NCI-H2196 (cell line): ENCODE results near the gene SLFNL1.

Experiments
- DNase-seq: peaks from one replicate; lab custom pipeline; 2025; ENCODE audit not compliant: unreplicated experiment; lab: John Stamatoyannopoulos, UW

Gene SLFNL1

DNA sequence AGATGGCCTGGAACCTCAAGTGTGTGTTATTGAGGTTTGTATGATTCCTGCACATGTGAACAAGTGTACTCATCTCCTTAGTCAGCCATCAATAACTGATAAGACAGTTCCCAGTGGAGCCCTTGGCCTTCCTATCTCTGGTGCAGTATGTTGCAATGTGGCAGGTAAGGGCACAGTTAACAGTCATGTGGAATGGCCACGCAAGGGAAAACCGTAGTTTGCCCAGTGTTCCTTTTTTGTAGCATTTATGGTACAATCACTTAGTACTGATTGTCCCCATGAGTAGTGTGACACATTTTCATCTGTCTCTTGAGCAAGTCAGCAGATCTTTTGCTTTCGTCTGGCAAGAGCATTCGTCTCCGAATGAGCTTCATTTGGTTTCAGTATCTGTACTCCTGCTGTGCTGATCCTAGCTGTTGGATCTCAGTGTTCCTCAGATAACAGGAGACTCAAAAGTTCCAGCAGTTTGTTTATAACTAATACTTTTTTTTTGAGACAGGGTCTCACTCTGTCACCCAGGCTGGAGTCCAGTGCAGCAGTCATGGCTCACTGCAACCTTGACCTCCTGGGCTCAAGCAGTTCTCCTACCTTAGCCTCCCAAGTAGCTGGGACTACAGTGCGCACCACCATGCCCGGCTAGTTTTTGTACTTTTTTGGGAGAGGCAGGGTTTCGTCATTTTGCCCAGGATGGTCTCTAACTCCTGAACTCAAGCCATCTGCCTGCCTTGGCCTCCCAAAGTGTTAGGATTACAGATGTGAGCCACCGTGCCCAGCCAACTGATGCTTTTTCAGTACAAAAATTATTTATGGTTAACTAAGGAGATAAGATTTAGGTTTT, 33.9 kb downstream of the SLFNL1 start:
- DNase-seq, result no peak

DNA sequence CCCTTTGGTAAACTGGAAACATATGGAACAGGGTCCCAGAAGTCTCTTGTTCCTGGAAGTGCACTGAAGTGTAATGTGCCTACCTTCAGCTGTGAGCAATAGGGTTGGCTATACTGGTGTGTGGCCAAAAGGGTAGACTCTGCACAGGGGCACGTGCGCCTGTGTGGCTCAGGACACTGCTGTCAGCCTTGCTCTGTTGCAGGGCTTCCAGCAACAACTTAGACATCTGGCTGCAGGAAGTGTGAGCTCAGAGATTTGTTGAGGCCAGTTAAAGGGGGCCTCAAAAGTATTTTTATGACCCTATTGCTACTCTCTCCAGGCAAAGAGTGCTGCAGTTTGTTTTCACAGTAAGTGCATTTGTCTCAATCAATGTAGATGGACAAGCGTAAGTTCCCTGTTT, 34.6 kb downstream of the SLFNL1 start:
- DNase-seq, result no peak

DNA sequence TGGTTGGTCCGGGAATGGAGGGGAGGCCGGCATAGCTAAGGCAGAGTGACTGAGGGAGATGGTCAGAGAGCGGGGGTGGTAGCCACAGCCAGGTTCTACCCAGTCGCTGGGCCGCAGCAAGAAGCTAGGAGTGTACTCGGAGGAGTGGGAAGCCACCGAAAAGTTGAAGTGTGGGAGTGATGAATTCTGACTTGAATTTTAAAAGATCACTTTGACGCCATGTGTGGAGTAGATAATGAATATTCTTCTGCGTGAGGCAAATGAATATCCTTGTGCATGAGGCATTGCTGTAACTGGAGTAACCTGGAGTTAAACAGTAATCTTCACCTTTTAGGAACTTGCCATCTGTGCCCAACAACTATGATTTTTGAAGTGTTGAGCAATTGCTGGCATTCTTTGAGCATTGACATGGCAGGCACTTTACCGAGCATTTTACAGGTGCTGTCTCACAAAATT, 35.2 kb downstream of the SLFNL1 start:
- DNase-seq, result no peak

DNA sequence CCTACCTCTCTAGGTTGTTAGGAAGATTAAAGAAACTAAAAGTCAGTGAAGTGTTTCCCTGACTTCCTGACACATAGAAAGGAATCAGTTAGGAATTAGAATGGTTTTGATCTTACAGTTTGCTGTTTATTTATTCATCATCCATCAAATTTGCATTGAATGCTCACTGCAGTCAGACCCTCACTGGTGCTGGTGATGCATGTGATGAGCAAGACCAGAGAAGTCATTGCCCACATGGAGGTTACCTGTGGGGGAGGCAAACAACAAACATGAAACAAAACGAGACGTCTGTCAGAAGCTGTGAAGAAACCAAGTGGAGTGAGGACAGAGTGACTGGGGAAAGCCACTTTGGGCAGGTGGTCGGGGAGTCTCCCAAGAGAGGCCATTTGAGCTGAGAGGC, 35.6 kb downstream of the SLFNL1 start:
- no peak for DNase-seq

DNA sequence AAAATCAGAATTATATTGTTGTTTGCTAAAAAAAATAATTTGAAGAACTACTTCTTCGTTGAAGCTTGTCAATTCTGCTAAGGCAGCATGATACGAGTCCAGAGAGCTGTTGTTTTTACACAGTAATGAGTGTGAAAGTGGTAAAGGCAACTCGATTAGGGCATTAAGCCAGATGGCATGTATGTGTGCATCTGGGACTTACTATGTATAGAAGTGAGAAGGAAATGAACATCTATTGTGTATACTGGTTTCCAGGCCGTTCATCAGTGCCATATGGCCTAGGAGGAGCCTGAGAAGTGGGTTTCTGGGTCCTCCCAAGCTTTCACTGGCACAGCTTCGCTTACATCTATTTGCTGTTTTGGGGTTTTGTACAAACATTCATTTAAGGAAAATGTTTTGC, 36.4 kb downstream of the SLFNL1 start:
- no peak for DNase-seq

DNA sequence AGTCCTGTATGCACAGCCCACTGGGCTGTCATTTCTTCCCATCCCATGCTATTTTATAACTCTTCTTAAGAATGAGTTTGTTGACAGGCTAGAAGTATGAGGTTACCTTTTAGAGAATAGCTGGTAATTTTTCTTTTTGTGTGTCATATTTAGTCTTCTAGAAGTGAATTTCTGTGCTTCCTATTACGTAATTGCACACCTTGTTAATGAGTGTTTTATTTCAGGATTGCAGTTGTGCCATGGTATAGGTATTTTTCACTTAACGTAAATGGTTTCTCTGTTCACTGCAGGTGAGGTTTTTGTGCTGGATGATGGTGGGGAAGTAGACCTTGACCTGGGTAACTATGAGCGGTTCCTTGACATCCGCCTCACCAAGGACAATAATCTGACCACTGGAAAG, 37.0 kb downstream of the SLFNL1 start:
- DNase-seq, result no peak

DNA sequence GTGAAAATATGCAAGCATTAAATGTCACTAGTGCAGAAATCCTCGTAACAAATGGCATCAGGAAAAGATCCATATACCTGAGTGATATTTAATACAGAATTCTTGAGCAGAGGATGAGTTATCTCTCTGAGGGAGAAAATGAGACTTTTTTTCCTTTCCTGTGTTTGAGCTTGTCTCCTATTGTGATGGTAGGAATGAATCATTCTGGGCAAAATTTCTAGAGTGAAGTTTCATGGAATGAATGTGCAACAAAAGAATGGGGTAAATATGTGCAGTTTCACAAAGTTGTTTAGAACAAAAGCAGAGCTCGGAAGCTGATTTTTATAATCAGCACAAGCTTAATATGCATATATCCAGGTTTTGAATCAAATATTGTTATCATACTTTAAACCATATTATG, 37.5 kb downstream of the SLFNL1 start:
- no peak for DNase-seq

DNA sequence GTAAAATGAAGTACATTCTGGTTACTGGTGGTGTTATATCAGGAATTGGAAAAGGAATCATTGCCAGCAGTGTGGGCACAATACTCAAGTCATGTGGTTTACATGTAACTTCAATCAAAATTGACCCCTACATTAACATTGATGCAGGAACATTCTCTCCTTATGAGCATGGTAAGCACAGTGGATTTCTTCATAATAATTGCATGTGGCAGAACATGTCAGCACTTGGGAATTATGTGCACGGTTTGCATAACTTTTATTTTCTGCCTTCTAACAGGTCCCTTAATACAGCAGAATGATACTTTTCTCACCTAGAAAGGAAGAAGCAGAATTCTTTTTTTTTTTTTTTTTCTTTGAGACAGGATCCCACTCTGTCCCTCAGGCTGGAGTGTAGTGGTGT, 38.2 kb downstream of the SLFNL1 start:
- DNase-seq, result no peak

DNA sequence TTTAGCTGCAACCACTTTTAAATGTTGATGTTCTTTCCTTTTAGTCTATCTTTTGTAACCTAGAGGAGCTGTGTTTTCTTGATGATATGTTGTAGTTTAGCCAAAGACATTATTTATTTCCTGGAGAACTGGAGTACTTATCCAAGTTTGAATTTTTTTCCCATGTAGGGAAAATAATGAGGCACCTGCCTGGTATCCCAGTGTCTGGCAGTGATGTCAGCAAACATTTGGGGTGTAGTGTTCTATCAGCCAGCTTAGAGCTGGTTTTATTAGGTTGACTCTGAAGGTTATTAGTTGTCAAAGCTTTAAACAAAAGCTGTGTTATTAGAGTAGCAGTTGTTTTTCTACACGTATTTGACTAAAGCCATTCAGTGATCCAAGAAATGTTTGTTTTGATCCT, 38.8 kb downstream of the SLFNL1 start:
- no peak for DNase-seq

DNA sequence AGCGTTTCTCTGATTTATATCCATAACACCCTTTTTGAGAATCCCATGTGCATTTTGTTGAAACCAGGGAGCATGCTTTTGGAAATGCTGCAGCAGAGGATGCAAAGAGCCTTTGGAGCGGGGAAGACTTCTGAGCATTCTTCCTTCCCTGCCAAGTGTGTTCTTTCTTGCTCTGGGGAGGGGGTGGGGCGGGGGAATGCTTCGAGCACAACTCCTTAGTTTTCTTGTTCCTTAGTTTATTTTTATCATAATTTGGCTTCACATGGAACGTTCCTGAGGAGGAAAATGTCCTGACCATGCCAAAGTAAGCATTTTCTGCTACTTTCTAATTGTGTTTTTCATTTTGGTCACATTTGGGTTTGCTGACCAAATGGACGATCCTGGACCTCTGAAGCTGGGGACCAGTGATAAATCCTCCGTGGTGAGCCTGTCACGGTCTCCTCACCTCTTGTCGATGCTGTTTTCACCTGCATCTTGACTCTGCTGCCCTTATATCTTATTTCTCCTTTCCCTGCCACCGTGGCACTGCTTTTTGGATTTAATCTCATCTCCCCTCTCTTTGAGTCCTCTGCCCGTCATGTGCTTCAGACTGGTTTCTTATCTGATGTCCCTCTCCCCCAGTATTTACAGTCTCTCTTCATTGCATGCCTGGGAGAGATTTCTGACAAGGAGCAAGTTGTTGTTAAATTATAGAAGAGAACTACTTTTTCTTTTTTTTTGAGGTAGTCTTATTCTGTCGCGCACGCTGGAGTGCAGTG, 39.7 kb downstream of the SLFNL1 start:
- DNase-seq, result no peak

DNA sequence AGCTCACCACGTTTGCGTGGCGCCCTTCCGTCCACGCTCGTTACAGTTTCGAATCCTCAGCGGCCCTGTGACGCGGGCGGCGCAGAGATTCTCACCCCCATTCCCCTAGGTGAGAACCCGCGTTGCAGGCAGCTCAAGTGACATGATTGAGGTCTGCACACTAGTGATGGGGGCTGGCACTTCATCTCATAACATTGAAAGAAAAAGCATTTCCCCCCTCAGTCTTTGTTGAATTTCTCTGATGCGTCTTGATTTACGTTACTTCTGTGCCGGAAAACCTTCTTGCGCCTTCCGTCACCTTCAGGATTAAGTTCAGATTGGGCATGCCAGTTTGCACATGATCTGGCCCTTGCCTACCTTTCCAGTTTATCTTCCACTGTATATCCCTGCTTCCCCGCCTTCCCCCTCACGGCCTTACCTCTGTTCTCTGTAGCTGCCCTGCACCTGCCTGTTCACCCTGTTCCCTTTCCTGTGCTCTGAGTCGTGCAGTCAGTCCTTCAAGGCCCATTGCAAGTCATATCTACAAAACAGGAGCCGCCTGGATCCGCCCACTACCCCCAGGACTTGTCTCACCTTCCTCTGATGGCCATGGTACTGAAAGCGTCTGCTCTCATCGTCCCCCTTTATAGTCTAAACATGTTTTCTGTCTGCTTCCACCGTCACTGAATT, 40.9 kb downstream of the SLFNL1 start:
- DNase-seq, result no peak

DNA sequence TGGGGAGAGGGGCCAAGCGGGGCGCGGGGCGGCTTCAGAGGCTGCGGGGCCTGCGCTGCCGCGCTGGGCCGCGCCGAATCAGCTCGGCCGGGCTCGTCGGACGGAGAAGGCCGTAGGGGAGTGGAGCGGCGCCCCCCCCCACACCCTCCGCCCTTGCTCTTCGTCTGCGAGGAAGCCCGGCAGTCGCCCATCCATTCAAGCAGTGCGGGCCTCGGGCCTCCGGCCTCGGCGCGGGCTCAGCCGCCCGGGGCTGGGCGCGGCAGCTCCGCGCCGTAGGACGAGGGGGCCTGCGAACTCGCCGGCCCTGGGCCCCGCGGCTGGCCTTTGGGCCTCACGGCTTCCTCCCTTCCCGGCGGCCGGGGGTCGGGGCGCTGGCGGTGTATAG, 41.5 kb downstream of the SLFNL1 start:
- DNase-seq, result no peak

DNA sequence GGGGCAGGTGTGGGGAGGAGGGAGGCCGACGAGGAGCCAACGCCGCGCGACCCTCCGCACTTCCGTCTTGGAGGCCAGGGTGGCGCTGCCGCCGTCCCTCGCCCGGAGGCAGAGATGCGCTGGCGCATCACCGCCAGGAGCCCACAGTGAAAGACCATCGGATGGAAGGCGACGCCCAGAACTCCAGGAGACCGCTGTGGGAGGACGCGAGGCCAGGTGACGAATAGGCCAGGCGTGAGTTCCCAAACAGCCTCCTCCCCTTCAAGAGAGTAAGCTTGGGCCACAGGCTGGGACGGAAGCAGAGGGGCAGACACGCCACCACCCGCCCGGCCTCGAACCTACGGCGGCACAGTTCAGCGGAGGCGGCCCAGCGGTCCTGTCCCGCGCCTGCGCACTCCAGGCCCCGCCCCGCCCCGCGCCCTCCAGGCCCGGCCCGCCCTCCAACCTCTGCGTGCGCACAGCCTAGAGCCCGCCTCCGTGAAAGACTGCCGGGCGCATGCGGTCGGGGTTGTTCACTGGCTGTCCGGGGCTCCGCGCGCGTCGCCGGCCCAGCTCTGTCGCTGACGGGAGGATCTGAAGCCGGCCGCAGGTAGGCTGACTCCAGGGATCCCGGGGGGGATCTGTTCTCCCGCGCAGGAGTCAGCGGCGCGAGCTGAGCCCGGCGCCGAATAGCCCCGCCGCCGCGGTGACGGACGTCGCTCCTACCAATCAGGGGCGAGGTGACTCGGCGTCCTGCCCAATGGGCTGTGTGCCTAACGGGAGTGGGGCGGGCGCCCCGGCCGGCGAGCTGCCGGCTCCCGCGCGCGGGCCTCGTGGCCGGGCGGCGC, 42.1 kb downstream of the SLFNL1 start, which contains the start of gene CTPS1:
Gene CTPS1, plus strand, starts transcription at position 456 of the 827 bp plus-strand sequence. CDS start 3,595 bp downstream, outside the sequence.
- DNase-seq, result peak; percentile 96

DNA sequence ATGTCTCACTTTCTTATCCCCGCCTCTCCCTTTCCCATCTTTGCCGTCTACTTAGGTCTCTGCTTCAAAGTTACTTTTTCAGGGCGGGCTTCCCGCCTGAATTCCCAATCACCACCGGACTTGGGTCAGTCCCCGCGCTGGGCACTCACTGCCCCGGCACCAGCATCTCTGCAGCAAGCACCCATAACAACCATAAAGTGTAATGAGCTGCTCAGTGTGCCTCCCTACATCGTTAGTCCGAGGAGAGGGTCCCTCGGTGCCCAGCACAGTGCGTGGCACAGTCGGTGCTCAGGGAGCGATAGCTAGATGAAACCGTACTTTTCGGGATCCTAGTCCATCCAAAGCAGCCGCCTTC, 42.7 kb downstream of the SLFNL1 start:
- DNase-seq, result no peak

DNA sequence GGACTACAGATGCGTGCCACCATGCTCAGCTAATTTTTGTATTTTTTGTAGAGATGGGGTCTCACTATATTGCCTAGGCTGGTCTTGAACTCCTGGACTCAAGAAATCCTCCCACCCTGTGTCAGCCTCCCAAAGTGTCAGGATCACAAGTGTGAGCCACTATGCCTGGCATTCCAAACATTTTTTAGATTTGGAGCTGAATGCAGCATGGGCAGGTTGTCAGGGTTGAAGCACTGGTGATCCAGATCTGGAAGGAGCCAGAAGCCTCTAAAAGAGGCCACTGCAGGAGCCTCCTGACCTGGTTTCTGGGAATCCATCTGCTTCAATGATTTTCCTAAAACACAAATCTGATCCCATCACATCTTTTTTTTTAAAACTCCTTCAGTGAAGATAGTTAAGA, 43.8 kb downstream of the SLFNL1 start:
- DNase-seq, result no peak

DNA sequence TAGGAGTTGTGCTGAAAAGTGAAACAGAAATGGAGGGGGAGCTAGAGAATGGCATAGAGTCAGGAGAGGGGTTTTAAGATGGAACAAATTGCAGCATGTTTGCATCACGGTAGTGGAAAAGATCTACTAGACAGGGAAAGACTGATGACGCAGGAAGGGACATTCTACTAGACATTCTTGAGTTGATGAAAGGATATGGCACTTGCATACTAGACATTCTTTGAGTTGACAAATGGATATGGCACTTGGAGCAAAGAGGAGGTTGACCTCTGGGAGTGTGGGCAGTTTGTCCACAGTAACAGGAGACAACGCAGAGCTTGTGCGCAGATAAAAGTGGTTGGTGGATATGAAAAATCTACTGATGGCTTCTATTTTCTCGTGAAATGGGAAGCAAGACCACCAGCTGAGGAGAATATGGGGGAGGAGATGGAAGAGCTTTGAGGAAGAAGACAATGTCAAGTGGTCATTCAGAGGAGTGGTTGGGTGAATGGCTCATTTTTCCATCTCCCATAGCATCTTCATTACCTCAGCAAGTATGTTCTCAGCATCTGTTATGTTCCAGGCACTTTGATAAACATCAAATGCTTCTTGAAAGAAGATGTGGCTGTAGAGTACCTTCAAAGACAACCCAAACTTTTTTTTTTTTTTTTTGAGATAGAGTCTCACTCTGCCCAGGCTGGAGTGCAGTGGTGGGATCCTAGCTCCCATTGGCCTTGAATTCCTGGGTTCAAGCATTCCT, 44.4 kb downstream of the SLFNL1 start:
- no peak for DNase-seq

DNA sequence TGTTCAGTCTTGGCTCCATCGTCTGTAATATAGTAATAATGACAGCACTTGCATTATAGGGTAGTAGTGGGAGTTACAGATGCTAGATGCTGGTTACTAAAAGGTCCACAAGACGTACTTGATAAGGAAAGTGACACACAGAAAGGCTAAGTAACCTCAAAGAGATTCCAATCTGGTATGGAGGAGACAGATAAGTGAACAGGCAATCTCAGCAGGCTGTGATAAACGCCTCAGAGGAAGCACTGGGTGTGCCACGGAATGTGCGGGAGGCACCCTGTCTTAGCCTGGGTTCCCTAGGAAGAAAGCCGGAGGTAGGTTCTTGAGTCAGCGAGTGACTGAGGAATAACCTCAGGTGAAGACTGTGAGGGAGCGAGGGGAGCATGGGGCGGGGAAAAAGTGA, 46.6 kb downstream of the SLFNL1 start:
- no peak for DNase-seq

DNA sequence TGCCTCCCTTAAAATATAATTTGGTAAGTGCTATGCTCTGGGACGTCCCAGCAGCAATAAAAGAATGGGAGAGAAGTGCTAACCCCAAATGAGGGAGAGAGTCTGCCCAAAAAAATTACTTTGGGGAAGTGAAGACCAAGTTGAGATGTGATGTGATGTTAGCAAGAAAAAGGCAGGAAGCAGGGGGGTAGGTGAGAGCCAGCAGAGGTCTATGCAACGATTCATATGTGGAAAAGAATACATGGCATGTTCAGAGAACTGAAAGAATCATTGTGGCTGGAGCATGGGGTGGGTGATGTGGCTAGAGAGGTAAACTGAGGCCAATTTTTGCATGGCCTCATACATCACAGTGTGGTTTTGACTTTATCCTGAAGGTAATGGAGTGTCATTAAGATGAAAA, 47.6 kb downstream of the SLFNL1 start:
- no peak for DNase-seq

DNA sequence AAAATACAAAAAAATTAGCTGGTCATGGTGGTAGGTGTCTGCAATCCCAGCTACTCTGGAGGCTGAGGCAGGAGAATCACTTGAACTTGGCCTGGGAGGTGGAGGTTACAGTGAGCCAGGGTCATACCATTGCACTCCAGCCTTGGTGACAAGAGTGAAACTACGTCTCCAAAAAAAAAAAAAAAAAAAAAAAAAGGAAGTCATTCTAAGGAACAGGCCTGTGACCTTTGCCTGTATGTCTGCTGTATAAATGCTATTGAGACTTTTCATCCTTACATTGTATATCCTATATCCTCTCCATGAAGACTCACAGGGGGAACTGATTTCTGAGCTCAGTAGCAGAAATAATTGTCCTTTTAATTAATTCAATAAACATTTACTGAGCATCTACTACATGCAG, 49.6 kb downstream of the SLFNL1 start:
- no peak for DNase-seq

DNA sequence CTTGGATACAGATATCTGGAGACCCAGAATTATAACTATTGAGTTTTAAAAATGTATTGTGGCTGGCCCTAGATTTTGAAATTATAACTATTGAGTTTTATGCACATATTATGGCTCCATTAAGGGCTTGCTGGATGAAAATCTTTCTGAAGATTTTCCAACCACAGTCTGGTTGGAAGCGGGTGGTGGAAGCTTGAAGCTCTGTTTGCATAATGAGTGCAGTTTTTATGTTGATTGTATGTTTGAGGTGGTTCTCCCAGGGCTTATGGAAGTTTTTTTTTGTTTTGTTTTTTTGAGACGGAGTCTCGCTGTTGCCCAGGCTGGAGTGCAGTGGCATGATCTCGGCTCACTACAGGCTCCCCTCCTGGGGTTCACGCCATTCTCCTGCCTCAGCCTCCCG, 52.1 kb downstream of the SLFNL1 start:
- no peak for DNase-seq
